ENCODE results near the gene ADAMTS17.

ADAMTS17 gene

GRCh38 chr15:100221471-100222348 lies 120.1 kb downstream of the ADAMTS17 start:
- DNase-seq (ENCODE audit: low read depth in 2 of 2), result no peak

GRCh38 chr15:100220058-100220768 lies 121.6 kb downstream of the ADAMTS17 start:
- no peak for DNase-seq (ENCODE audit: low read depth in 2 of 2)

GRCh38 chr15:100218434-100218833 lies 123.3 kb downstream of the ADAMTS17 start:
- no peak for DNase-seq (ENCODE audit: low read depth in 2 of 2)

GRCh38 chr15:100216182-100216581 lies 125.6 kb downstream of the ADAMTS17 start:
- no peak for DNase-seq (ENCODE audit: low read depth in 2 of 2)

- no peak for DNase-seq (ENCODE audit: low read depth in 2 of 2)
Observed at GRCh38 chr15:100215843-100216169, 126.0 kb downstream of the ADAMTS17 start.

GRCh38 chr15:100215031-100215842 lies 126.5 kb downstream of the ADAMTS17 start:
- no peak for DNase-seq (ENCODE audit: low read depth in 2 of 2)

GRCh38 chr15:100211855-100212850 lies 129.6 kb downstream of the ADAMTS17 start:
- DNase-seq (ENCODE audit: low read depth in 2 of 2), result no peak

GRCh38 chr15:100210338-100210737 lies 131.4 kb downstream of the ADAMTS17 start:
- DNase-seq (ENCODE audit: low read depth in 2 of 2), result no peak

- no peak for DNase-seq (ENCODE audit: low read depth in 2 of 2)
Observed at GRCh38 chr15:100208921-100209603, 132.7 kb downstream of the ADAMTS17 start.

GRCh38 chr15:100207053-100207452 lies 134.7 kb downstream of the ADAMTS17 start:
- DNase-seq (ENCODE audit: low read depth in 2 of 2), result no peak

- DNase-seq (ENCODE audit: low read depth in 2 of 2), result no peak
Observed at GRCh38 chr15:100206643-100207042, 135.1 kb downstream of the ADAMTS17 start.

GRCh38 chr15:100205549-100206295 lies 136.1 kb downstream of the ADAMTS17 start:
- DNase-seq (ENCODE audit: low read depth in 2 of 2), result no peak

- no peak for DNase-seq (ENCODE audit: low read depth in 2 of 2)
Observed at GRCh38 chr15:100204771-100205170, 137.0 kb downstream of the ADAMTS17 start.

- no peak for DNase-seq (ENCODE audit: low read depth in 2 of 2)
Observed at GRCh38 chr15:100204211-100204610, 137.6 kb downstream of the ADAMTS17 start.

GRCh38 chr15:100202309-100202960 lies 139.3 kb downstream of the ADAMTS17 start:
- no peak for DNase-seq (ENCODE audit: low read depth in 2 of 2)

- DNase-seq (ENCODE audit: low read depth in 2 of 2), result no peak
Observed at GRCh38 chr15:100201376-100202280, 140.1 kb downstream of the ADAMTS17 start.

- DNase-seq (ENCODE audit: low read depth in 2 of 2), result no peak
Observed at GRCh38 chr15:100200287-100200880, 141.4 kb downstream of the ADAMTS17 start.

Data from fibroblast of skin of left biceps (primary cell).